MCF 10A (cell line): Measurements from ENCODE around the gene SLAMF1. TPM values are rescaled to one million over a fixed set of nuclear protein-coding genes. Genes with fewer than 3 reads are reported as not detected.

Experiments
- BruUV-seq: library from RNA; stranded (reverse); fragments of 400-500 nt; replicated peaks from 2 replicates; lab custom pipeline; 2021; lab: Mats Ljungman, UMichigan
- CTCF ChIA-PET: fragments of 300-600 bp; sonication (Branson Sonifier 250); formaldehyde crosslinking; extraction: SDS; loops from one replicate; lab custom pipeline; 2021; ENCODE audit warnings: antibody characterized with exemption, inconsistent platforms; lab: Yijun Ruan, JAX
- POLR2A ChIA-PET: fragments of 300-600, 350-650 bp; sonication (Branson Sonifier 250); formaldehyde crosslinking; extraction: SDS; loops from one replicate; lab custom pipeline; 2020; ENCODE audit warnings: antibody characterized with exemption, inconsistent platforms; lab: Yijun Ruan, JAX
- DNase-seq: peaks from one replicate; pipeline ENCODE4 v3.0.0-alpha.2; 2018; ENCODE audit not compliant: unreplicated experiment
- H3K27ac Mint-ChIP-seq: one replicate; pipeline ENCODE4 v1.8.0; 2022; ENCODE audit warnings: mild to moderate bottlenecking, low read depth, mixed read lengths; ENCODE audit not compliant: unreplicated experiment
- H3K27me3 Mint-ChIP-seq: one replicate; pipeline ENCODE4 v1.8.0; 2022; ENCODE audit warnings: mixed read lengths; ENCODE audit not compliant: insufficient read depth, unreplicated experiment
- H3K36me3 Mint-ChIP-seq: one replicate; pipeline ENCODE4 v1.8.0; 2022; ENCODE audit warnings: mild to moderate bottlenecking, moderate library complexity, mixed read lengths; ENCODE audit not compliant: insufficient read depth, unreplicated experiment
- H3K4me1 Mint-ChIP-seq: one replicate; pipeline ENCODE4 v1.8.0; 2022; ENCODE audit warnings: mixed read lengths; ENCODE audit not compliant: insufficient read depth, unreplicated experiment
- H3K4me3 Mint-ChIP-seq: one replicate; pipeline ENCODE4 v1.8.0; 2022; ENCODE audit warnings: mild to moderate bottlenecking, moderate library complexity, mixed read lengths; ENCODE audit not compliant: unreplicated experiment
- H3K9me3 Mint-ChIP-seq: one replicate; pipeline ENCODE4 v1.8.0; 2022; ENCODE audit warnings: mixed read lengths; ENCODE audit not compliant: unreplicated experiment
- CTCF ChIP-seq: fragments of 200-600 bp; IDR thresholded peaks from one replicate; pipeline ENCODE4 v1.8.0; 2022; ENCODE audit warnings: antibody characterized with exemption, mild to moderate bottlenecking; ENCODE audit not compliant: unreplicated experiment
- intact Hi-C: fragments of 100-400 bp; cut with micrococcal nuclease; formaldehyde crosslinking; loops from 2 replicates; pipeline ENCODE4 v1.14.1; 2022
- total RNA-seq: library from RNA; stranded (reverse); gene quantifications from 2 replicates; pipeline ENCODE4 v1.2.3, GENCODE V29; 2022

The SLAMF1 gene
- total RNA-seq, 1 experiment from 2014 or later = not detected

- CTCF ChIA-PET = interaction anchor here (1.2 kb wide), 1 partner anchor 15 kb away, joined by 3 read pairs; no protein-coding TSS in a partner anchor
- POLR2A ChIA-PET = no interaction called here
- no peak for DNase-seq
- TF ChIP-seq CTCF = no peak
- Mint-ChIP-seq H3K27ac (no peak overlapping the region), H3K9me3 (no peaks in the 10 kb centered on the region), H3K4me1 (no peaks in the 10 kb centered on the region), H3K36me3 (no peaks in the 10 kb centered on the region), H3K4me3 (no peak overlapping the region), H3K27me3 (no peaks in the 10 kb centered on the region)
- no TSS peak for BruUV-seq
- intact Hi-C loops = no loop called here
These were observed 2.4 kb downstream of the SLAMF1 start for GRCh38 chr1:160644399-160644798.

- DNase-seq = no peak
- H3K27ac Mint-ChIP-seq = no peak overlapping the region
- BruUV-seq = no TSS peak
- H3K36me3 Mint-ChIP-seq = no peaks in the 10 kb centered on the region
- no peaks in the 10 kb centered on the region for H3K9me3 Mint-ChIP-seq
- no peak for TF ChIP-seq CTCF
- intact Hi-C loops = no loop called here
- H3K4me3 Mint-ChIP-seq = no peak overlapping the region
- H3K27me3 Mint-ChIP-seq = no peaks in the 10 kb centered on the region
- H3K4me1 Mint-ChIP-seq = no peaks in the 10 kb centered on the region
- POLR2A ChIA-PET = no interaction called here
- CTCF ChIA-PET = interaction anchor here (0.8 kb wide), 1 partner anchor 32 kb away, joined by 3 read pairs; no protein-coding TSS in a partner anchor
These were observed 3.7 kb downstream of the SLAMF1 start for GRCh38 chr1:160643138-160643537.

GRCh38 chr1:160642281-160642644, 4.6 kb downstream of the SLAMF1 start:
- intact Hi-C loops = no loop called here
- TF ChIP-seq CTCF = no peak
- H3K36me3 Mint-ChIP-seq = no peaks in the 10 kb centered on the region
- ChIA-PET POLR2A (no interaction called here), CTCF (interaction anchor here (0.7 kb wide), 1 partner anchor 34 kb away, joined by 4 read pairs; no protein-coding TSS in a partner anchor)
- DNase-seq = no peak
- H3K9me3 Mint-ChIP-seq = no peaks in the 10 kb centered on the region
- H3K4me3 Mint-ChIP-seq = no peak overlapping the region
- BruUV-seq = no TSS peak
- H3K4me1 Mint-ChIP-seq = no peaks in the 10 kb centered on the region
- no peak overlapping the region for H3K27ac Mint-ChIP-seq
- H3K27me3 Mint-ChIP-seq = no peaks in the 10 kb centered on the region

- no peaks in the 10 kb centered on the region for H3K27me3 Mint-ChIP-seq
- no peak overlapping the region for H3K4me3 Mint-ChIP-seq
- CTCF ChIA-PET = interaction anchor here (0.7 kb wide), 1 partner anchor 34 kb away, joined by 4 read pairs; no protein-coding TSS in a partner anchor
- no peak for TF ChIP-seq CTCF
- no peaks in the 10 kb centered on the region for H3K36me3 Mint-ChIP-seq
- H3K27ac Mint-ChIP-seq = no peak overlapping the region
- H3K9me3 Mint-ChIP-seq = no peaks in the 10 kb centered on the region
- no TSS peak for BruUV-seq
- intact Hi-C loops = no loop called here
- no peaks in the 10 kb centered on the region for H3K4me1 Mint-ChIP-seq
- POLR2A ChIA-PET = no interaction called here
- DNase-seq = no peak
These were observed 5.2 kb downstream of the SLAMF1 start for GRCh38 chr1:160641323-160642280.
